HG03025 (cell line): ENCODE measurements around the gene BST1.

Source experiments
- ATAC-seq: cut with Tn5 transposase; IDR thresholded peaks from one replicate; pipeline ENCODE4 v1.9.1; 2021; ENCODE audit warnings: mild to moderate bottlenecking, moderate library complexity; ENCODE audit not compliant: unreplicated experiment, low FRiP score

The BST1 gene

GRCh38 chr4:15675356-15675755 is 27.5 kb upstream of the BST1 start:
- no peak for ATAC-seq

- ATAC-seq = no peak
Measured at GRCh38 chr4:15676039-15676438, 26.8 kb upstream of the BST1 start.

- ATAC-seq = no peak
Measured at GRCh38 chr4:15676899-15677298, 26.0 kb upstream of the BST1 start.

- no peak for ATAC-seq
Measured at GRCh38 chr4:15677507-15677988, 25.3 kb upstream of the BST1 start.

GRCh38 chr4:15681067-15681371 is 21.8 kb upstream of the BST1 start:
- ATAC-seq = no peak

- peak; percentile 94 for ATAC-seq
Measured at GRCh38 chr4:15681372-15682241, 21.3 kb upstream of the BST1 start, which contains the start of gene FAM200B. Gene FAM200B (plus strand): TSS chr4:15681827. CDS start chr4:15686978, 5,151 bp downstream.

- ATAC-seq = no peak
Measured at GRCh38 chr4:15682242-15683142, 20.4 kb upstream of the BST1 start.

- ATAC-seq = no peak
Measured at GRCh38 chr4:15683143-15683495, 19.7 kb upstream of the BST1 start.

GRCh38 chr4:15684498-15684897 is 18.4 kb upstream of the BST1 start:
- no peak for ATAC-seq

GRCh38 chr4:15688051-15688450 is 14.8 kb upstream of the BST1 start:
- ATAC-seq = no peak

- ATAC-seq = no peak
Measured at GRCh38 chr4:15689540-15689939, 13.3 kb upstream of the BST1 start.

- no peak for ATAC-seq
Measured at GRCh38 chr4:15690020-15690809, 12.7 kb upstream of the BST1 start.

GRCh38 chr4:15691346-15692135 is 11.3 kb upstream of the BST1 start:
- ATAC-seq = no peak

GRCh38 chr4:15692602-15693001 is 10.3 kb upstream of the BST1 start:
- ATAC-seq = no peak

- ATAC-seq = no peak
Measured at GRCh38 chr4:15694431-15694830, 8.4 kb upstream of the BST1 start.

GRCh38 chr4:15695240-15695699 is 7.6 kb upstream of the BST1 start:
- no peak for ATAC-seq

- ATAC-seq = no peak
Measured at GRCh38 chr4:15695729-15696128, 7.1 kb upstream of the BST1 start.

GRCh38 chr4:15696866-15697265 is 6.0 kb upstream of the BST1 start:
- no peak for ATAC-seq

GRCh38 chr4:15703439-15703838 is 574 bp downstream of the BST1 start:
- no peak for ATAC-seq

- ATAC-seq = no peak
Measured at GRCh38 chr4:15704129-15704528, 1.3 kb downstream of the BST1 start.
